GM23338 (cell line): ENCODE measurements around the gene CDK7. TPM values are rescaled to one million over a fixed set of nuclear protein-coding genes. Genes with fewer than 3 reads are reported as not detected.

Experiments used
- ATAC-seq: fragments of 200-7000 bp; cut with Tn5 transposase; 3 replicates; pipeline ENCODE4 v1.9.1; 2020
- DNase-seq: peaks from one replicate; pipeline ENCODE4 v3.0.0-alpha.2; 2015; ENCODE audit warnings: low spot score
- H2AFZ ChIP-seq: fragments of 200-600 bp; sonication (generic); 2 replicates; pipeline ENCODE4 v1.8.0; 2016; ENCODE audit warnings: antibody characterized with exemption, mild to moderate bottlenecking, moderate library complexity
- H3F3A ChIP-seq: fragments of 200-600 bp; sonication (generic); replicated peaks from 2 replicates; pipeline ENCODE4 v1.8.0; 2017; ENCODE audit warnings: antibody characterized with exemption, mixed run types, low read depth
- H3K27ac ChIP-seq: fragments of 200-600 bp; sonication (generic); 2 replicates; pipeline ENCODE4 v1.6.1; 2016; ENCODE audit warnings: low read depth
- H3K27me3 ChIP-seq: fragments of 200-600 bp; sonication (generic); 2 replicates; pipeline ENCODE4 v1.8.0; 2016; ENCODE audit warnings: mild to moderate bottlenecking, mixed run types, moderate library complexity; ENCODE audit not compliant: insufficient read depth
- H3K36me3 ChIP-seq: fragments of 200-600 bp; sonication (generic); 2 replicates; pipeline ENCODE4 v1.8.0; 2016; ENCODE audit warnings: mild to moderate bottlenecking; ENCODE audit not compliant: insufficient read depth
- H3K4me1 ChIP-seq: fragments of 200-600 bp; sonication (generic); 2 replicates; pipeline ENCODE4 v1.8.0; 2016; ENCODE audit warnings: mild to moderate bottlenecking, moderate library complexity; ENCODE audit not compliant: insufficient read depth
- H3K4me2 ChIP-seq: fragments of 200-600 bp; sonication (generic); 2 replicates; pipeline ENCODE4 v1.7.1; 2017; ENCODE audit warnings: mixed run types
- H3K4me3 ChIP-seq: fragments of 200-600 bp; sonication (generic); 2 replicates; pipeline ENCODE4 v1.6.1; 2016; ENCODE audit warnings: mixed run types
- H3K79me2 ChIP-seq: fragments of 200-600 bp; sonication (generic); replicated peaks from 2 replicates; pipeline ENCODE4 v1.8.0; 2017; ENCODE audit warnings: mild to moderate bottlenecking; ENCODE audit not compliant: insufficient read depth
- H3K9me2 ChIP-seq: fragments of 200-600 bp; sonication (generic); 2 replicates; pipeline ENCODE4 v1.8.0; 2017; ENCODE audit not compliant: insufficient read depth
- H4K20me1 ChIP-seq: fragments of 200-600 bp; sonication (generic); replicated peaks from 2 replicates; pipeline ENCODE4 v1.8.0; 2017; ENCODE audit warnings: mild to moderate bottlenecking; ENCODE audit not compliant: insufficient read depth
- H3K27ac Mint-ChIP-seq: 2 replicates; pipeline ENCODE4 v1.8.0; 2020; ENCODE audit warnings: inconsistent platforms, mild to moderate bottlenecking, moderate library complexity, mixed read lengths
- H3K27me3 Mint-ChIP-seq: 3 replicates; pipeline ENCODE4 v1.8.0; 2022; ENCODE audit warnings: low read depth, mild to moderate bottlenecking, moderate library complexity, mixed read lengths, inconsistent platforms; ENCODE audit not compliant: insufficient read depth, poor library complexity
- H3K36me3 Mint-ChIP-seq: 3 replicates; pipeline ENCODE4 v1.8.0; 2021; ENCODE audit warnings: low read depth, mild to moderate bottlenecking, inconsistent platforms, moderate library complexity, mixed read lengths
- H3K4me1 Mint-ChIP-seq: 3 replicates; pipeline ENCODE4 v1.8.0; 2020; ENCODE audit warnings: mild to moderate bottlenecking, inconsistent platforms, mixed read lengths
- H3K4me3 Mint-ChIP-seq: 3 replicates; pipeline ENCODE4 v1.8.0; 2021; ENCODE audit warnings: moderate library complexity, mild to moderate bottlenecking, inconsistent platforms, mixed read lengths
- H3K9me3 Mint-ChIP-seq: 3 replicates; pipeline ENCODE4 v1.8.0; 2020; ENCODE audit warnings: moderate library complexity, mild to moderate bottlenecking, inconsistent platforms, mixed read lengths
- EZH2 ChIP-seq: fragments of 200-600 bp; sonication (generic); IDR thresholded peaks from one replicate; pipeline ENCODE4 v1.8.0; 2017; ENCODE audit warnings: antibody characterized with exemption, mild to moderate bottlenecking, low read depth; ENCODE audit not compliant: unreplicated experiment
- EZH2phosphoT487 ChIP-seq: fragments of 200-600 bp; sonication (generic); IDR thresholded peaks from one replicate; pipeline ENCODE4 v1.8.1; 2018; ENCODE audit warnings: antibody characterized with exemption; ENCODE audit not compliant: unreplicated experiment
- ZNF331 ChIP-seq: fragments of 250-450 bp; sonication (Bioruptor Pico); IDR thresholded peaks from 2 replicates; pipeline ENCODE4 v1.5.0; 2020; ENCODE audit warnings: low read depth, mild to moderate bottlenecking, moderate library complexity
- ZNF462 ChIP-seq: fragments of 250-450 bp; sonication (Bioruptor Pico); IDR thresholded peaks from 2 replicates; pipeline ENCODE4 v1.5.0; 2020; ENCODE audit warnings: mild to moderate bottlenecking, moderate library complexity
- polyA plus RNA-seq: library from polyadenylated mRNA; unstranded; fragments of >200 nt; fragmentation: Nextera tagmentation; extraction: Ambion mirVana; gene quantifications from 2 replicates; pipeline ENCODE4 v1.2.1, GENCODE V29; 2016
- total RNA-seq: library from RNA; depleted of rRNA; stranded (reverse); fragments of >200 nt; shearing (Covaris generic); gene quantifications from 2 replicates; pipeline ENCODE4 v1.2.3, GENCODE V29; 2014
- TF ChIP-seq, protein P1 (sequence below), 2 experiments: fragments of 200-600 bp in 1 of 2; sonication (generic) in 1 of 2; conservative IDR thresholded peaks; 2 replicates each; pipeline versions ENCODE4 v1.5.1 to v1.6.1; 2016 to 2017; ENCODE audit warnings: antibody characterized with exemption in 2 of 2, low read depth in 2 of 2, mild to moderate bottlenecking in 2 of 2, moderate library complexity in 1 of 2

The CDK7 gene
- total and polyA plus RNA-seq, 2 experiments from 2014 or later: 78.4 to 80.7 TPM

DNA sequence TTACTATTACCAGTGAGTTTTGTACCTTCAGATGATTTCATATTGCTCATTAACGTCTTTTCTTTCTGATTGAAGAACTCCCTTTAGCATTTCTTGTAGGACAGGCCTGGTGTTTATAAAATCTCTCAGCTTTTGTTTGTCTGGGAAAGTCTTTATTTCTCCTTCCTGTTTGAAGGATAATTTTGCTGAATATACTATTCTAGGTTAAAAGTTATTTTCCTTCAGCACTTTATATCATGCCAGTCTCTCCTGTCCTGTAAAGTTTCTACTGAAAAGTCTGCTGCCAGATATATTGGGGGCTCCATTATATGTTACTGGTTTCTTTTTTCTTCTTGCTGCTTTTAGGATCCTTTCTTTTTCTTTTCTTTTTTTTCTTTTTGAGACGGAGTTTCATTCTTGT, 13.3 kb downstream of the CDK7 start (continued):
- TF ChIP-seq ZNF462 (CRISPR knock-in tag): no peak
- TF ChIP-seq ZNF331 (CRISPR knock-in tag): no peak
- TF ChIP-seq EZH2phosphoT487: no peak
- TF ChIP-seq EZH2: no peak
- TF ChIP-seq, protein P1, sequence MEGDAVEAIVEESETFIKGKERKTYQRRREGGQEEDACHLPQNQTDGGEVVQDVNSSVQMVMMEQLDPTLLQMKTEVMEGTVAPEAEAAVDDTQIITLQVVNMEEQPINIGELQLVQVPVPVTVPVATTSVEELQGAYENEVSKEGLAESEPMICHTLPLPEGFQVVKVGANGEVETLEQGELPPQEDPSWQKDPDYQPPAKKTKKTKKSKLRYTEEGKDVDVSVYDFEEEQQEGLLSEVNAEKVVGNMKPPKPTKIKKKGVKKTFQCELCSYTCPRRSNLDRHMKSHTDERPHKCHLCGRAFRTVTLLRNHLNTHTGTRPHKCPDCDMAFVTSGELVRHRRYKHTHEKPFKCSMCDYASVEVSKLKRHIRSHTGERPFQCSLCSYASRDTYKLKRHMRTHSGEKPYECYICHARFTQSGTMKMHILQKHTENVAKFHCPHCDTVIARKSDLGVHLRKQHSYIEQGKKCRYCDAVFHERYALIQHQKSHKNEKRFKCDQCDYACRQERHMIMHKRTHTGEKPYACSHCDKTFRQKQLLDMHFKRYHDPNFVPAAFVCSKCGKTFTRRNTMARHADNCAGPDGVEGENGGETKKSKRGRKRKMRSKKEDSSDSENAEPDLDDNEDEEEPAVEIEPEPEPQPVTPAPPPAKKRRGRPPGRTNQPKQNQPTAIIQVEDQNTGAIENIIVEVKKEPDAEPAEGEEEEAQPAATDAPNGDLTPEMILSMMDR (conservative IDR thresholded peaks at IDR 0.05; ENCODE audit: low read depth in 2 of 2): no peak

DNA sequence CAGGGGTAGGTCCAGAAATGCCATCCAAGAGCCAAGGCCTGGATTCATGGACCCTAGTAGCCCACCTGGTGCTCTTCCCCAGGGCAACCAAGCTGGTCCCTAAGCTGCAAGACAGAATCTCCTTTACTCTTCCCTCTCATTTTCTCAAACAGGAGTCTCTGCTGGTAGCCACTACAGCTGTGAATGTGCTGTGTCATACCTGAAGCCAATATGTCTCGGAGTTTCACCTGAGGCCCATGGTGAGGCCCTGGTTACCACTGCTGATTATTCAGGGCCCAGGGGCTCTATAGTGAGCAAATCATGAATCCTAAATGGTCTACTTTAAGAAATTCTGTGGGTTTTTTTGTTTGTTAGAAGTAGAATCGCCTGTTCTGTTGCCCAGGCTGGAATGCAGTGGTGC, 15.9 kb downstream of the CDK7 start:
- Mint-ChIP-seq H3K4me1 (peaks cover 2% of the 10 kb centered on the region; the same call in 1 of the 3 replicates), H3K36me3 (peaks cover 6% of the 10 kb centered on the region; the same call in 2 of the 3 replicates), H3K4me3 (no peak overlapping the region), H3K9me3 (no peaks in the 10 kb centered on the region), H3K27me3 (peaks cover 8% of the 10 kb centered on the region), H3K27ac (peak overlapping the region; percentile 96)
- DNase-seq (no peak), ATAC-seq (no peak)
- Histone ChIP-seq H3K4me1 (no peaks in the 10 kb centered on the region), H3K27ac (peak overlapping the region; percentile 36), H3K36me3 (no peaks in the 10 kb centered on the region), H3K4me2 (no peak overlapping the region), H2AFZ (no peak overlapping the region), H3K9me2 (no peaks in the 10 kb centered on the region), H4K20me1 (peaks cover 34% of the 10 kb centered on the region; the same call in 1 of the 2 replicates), H3K4me3 (no peak overlapping the region), H3K79me2 (peaks cover 88% of the 10 kb centered on the region), H3K27me3 (no peaks in the 10 kb centered on the region), H3F3A (no peaks in the 10 kb centered on the region)
- no peak for TF ChIP-seq ZNF331 (CRISPR knock-in tag)
